ENCODE measurements around the gene CMSS1. TPM values are rescaled to one million over a fixed set of nuclear protein-coding genes. Genes with fewer than 3 reads are reported as not detected.

The CMSS1 gene
- total RNA-seq, 1 donor from 2014 or later = 28.4 TPM

DNA sequence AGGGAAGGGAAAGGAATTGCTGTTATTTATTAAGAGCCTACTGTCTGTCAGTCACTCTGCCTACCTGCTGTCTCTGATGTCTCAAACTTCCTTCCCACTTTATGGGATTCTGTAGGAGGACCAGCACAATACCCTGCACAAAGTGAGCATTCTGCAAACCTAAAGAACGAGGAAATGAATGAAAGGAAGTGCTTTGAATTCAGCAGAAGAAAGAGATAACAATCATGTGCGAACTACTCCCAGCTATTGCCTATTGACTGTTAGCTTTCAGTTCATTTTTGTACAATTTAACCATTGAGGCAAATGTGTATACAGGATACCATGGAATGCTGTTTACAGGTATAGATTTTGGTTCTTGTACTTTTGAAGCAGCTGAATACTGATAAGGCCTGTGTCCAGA, 66.8 kb downstream of the CMSS1 start:
- no peak for DNase-seq (ENCODE audit: low read depth)
- TF ChIP-seq, protein P1, sequence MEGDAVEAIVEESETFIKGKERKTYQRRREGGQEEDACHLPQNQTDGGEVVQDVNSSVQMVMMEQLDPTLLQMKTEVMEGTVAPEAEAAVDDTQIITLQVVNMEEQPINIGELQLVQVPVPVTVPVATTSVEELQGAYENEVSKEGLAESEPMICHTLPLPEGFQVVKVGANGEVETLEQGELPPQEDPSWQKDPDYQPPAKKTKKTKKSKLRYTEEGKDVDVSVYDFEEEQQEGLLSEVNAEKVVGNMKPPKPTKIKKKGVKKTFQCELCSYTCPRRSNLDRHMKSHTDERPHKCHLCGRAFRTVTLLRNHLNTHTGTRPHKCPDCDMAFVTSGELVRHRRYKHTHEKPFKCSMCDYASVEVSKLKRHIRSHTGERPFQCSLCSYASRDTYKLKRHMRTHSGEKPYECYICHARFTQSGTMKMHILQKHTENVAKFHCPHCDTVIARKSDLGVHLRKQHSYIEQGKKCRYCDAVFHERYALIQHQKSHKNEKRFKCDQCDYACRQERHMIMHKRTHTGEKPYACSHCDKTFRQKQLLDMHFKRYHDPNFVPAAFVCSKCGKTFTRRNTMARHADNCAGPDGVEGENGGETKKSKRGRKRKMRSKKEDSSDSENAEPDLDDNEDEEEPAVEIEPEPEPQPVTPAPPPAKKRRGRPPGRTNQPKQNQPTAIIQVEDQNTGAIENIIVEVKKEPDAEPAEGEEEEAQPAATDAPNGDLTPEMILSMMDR (conservative IDR thresholded peaks at IDR 0.05; ENCODE audit: low read depth, low read length) = no peak
- H3K4me3 ChIP-seq (ENCODE audit: low read depth, low read length) = no peak overlapping the region

DNA sequence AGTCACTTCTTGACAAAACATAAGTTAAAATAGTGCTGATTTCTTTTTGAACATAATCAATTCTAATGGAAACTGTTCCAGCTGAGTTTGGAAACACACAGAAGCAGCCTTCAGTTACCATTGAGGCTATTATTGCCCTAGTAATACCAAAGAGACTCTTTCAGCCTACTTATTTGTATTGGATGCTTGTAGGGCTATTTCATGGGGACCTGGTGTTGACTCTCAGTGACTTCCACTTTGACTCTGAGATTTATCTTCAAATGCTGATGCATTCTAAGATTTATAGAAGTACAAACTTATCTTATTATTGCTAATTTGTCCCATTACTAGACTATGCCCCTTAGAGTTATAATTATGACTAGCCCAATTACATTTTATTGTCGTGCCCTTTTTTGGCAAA, 67.4 kb downstream of the CMSS1 start:
- TF ChIP-seq, protein P1 (conservative IDR thresholded peaks at IDR 0.05; ENCODE audit: low read depth, low read length) = no peak
- no peak overlapping the region for H3K4me3 ChIP-seq (ENCODE audit: low read depth, low read length)
- no peak for DNase-seq (ENCODE audit: low read depth)

DNA sequence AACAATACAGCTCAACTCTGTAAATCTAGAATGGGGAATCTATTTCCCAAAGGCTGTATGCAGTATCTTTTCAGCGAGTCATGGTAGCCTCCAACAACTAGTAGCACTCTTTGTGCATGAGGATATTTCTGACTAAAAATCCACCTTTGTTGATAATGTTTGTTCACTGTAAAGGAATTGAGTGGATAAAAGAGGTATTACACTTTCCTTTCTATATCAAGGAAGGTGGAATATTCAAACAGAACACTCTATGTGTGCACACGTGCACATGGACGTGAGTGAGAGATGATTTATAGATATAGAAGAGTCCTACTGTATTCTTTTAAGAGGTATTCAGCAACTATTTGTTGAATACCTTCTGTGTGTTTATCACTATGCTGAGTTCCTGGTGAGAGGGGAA, 68.2 kb downstream of the CMSS1 start:
- TF ChIP-seq, protein P1 (conservative IDR thresholded peaks at IDR 0.05; ENCODE audit: low read depth, low read length) = no peak
- no peak overlapping the region for H3K4me3 ChIP-seq (ENCODE audit: low read depth, low read length)
- DNase-seq (ENCODE audit: low read depth) = no peak

DNA sequence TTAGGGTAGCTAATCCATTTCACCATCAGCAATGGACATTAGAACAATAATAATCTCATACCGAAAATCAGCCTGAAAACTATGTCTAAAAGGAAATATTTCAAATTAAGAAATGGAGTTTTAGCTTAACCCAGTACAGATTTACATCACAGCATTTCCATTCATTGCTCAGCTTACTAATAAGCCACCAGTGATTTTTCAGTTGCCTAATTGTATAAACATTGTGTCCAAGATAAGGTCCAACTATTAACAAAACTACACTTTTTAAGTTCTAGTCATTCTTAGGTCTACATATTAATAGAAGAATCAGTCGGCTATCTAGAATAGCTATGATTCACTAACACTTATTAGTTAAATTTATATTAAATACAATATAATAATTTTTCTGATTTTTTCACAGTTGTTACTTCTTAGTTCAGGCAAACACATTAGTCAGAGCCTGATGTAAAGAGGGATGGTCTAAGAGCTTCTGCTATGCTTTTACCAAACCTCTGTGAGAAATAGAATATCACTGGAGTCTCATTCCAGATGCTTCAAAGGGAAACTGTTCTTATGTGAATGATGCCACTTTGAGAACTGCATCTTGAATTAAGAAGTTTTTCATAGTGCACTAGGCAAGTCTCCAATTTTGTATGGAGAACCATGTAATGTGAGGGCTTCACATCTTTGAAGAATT, 74.1 kb downstream of the CMSS1 start:
- DNase-seq (ENCODE audit: low read depth) = no peak
- no peak overlapping the region for H3K4me3 ChIP-seq (ENCODE audit: low read depth, low read length)
- TF ChIP-seq, protein P1 (conservative IDR thresholded peaks at IDR 0.05; ENCODE audit: low read depth, low read length) = no peak

DNA sequence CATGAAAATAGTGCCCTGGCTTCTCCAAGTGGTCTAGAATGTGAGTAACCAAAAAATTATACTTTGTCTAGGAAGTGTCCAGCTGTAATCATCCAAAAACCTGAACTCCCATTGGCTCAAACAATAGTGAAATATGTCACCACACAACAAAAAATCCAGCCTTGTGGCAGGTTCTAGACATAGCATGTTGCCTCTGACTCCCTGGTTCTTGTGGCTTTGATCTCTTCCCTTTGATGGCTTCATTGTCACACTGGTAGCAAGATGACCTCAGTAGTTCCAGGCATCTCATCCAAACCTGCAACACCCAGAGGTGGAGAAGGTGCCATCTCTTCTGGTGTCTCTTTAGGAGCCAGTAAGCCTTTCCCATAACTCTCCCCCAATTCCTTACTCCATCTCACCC, 74.7 kb downstream of the CMSS1 start:
- DNase-seq (ENCODE audit: low read depth) = no peak
- no peak overlapping the region for H3K4me3 ChIP-seq (ENCODE audit: low read depth, low read length)
- TF ChIP-seq, protein P1 (conservative IDR thresholded peaks at IDR 0.05; ENCODE audit: low read depth, low read length) = no peak

DNA sequence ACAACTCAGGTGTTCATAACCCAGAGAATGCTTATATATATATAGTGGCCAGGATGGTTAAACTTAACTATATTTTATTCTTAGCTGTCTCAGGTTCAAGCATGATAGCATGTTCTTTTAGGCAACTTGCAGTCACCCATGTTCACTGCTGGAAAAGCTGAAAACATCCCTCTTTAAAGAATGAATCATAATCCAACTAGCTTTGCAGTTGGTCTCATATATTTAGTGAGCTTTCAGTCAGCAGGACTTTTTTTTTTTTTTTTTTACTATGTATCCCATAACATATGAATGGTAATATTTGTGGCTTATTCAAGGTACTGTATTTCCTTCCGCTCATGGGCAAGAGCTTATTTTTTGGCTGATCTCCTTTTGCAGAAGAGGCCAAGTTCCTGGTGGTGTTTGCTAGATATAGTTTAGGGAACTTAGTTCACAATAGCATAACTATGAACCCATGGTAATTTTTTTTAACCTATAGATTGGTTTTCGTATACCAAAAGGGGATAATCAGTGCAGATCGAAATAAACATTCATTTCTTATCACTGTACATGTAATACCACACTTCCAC, 77.6 kb downstream of the CMSS1 start:
- H3K4me3 ChIP-seq (ENCODE audit: low read depth, low read length) = no peak overlapping the region
- DNase-seq (ENCODE audit: low read depth) = no peak
- TF ChIP-seq, protein P1 (conservative IDR thresholded peaks at IDR 0.05; ENCODE audit: low read depth, low read length) = no peak

Measured in epithelial cell of proximal tubule (primary cell).